Measurements from ENCODE around the gene CD4.

CD4 gene

GRCh38 chr12:6839482-6840201 is 50.3 kb downstream of the CD4 start:
- H3K27ac ChIP-seq, result no peak overlapping the region
- TF ChIP-seq ZFX (IDR thresholded peaks at IDR 0.05) (no peak), CTCF (conservative IDR thresholded peaks at IDR 0.05) (no peak)

GRCh38 chr12:6840330-6840729 is 51.0 kb downstream of the CD4 start:
- no peak overlapping the region for H3K27ac ChIP-seq
- TF ChIP-seq ZFX (IDR thresholded peaks at IDR 0.05) (no peak), CTCF (conservative IDR thresholded peaks at IDR 0.05) (no peak)

GRCh38 chr12:6840761-6841515 is 51.6 kb downstream of the CD4 start, which contains the start of gene GNB3:
TSS of gene GNB3 (plus strand) at chr12:6840925. CDS start at chr12:6841288, 363 bp downstream.
- H3K27ac ChIP-seq, result no peak within 1 kb of the TSS
- TF ChIP-seq ZFX (IDR thresholded peaks at IDR 0.05) (no peak), CTCF (conservative IDR thresholded peaks at IDR 0.05) (no peak)

- H3K27ac ChIP-seq, result no peak overlapping the region
- TF ChIP-seq ZFX (IDR thresholded peaks at IDR 0.05), result no peak
- TF ChIP-seq CTCF (conservative IDR thresholded peaks at IDR 0.05), result no peak
Observed at GRCh38 chr12:6842075-6842474, 52.7 kb downstream of the CD4 start.

GRCh38 chr12:6843118-6843902 is 54.0 kb downstream of the CD4 start:
- no peak overlapping the region for H3K27ac ChIP-seq
- no peak; the same call in 1 of the 2 replicates for TF ChIP-seq CTCF (conservative IDR thresholded peaks at IDR 0.05)
- no peak for TF ChIP-seq ZFX (IDR thresholded peaks at IDR 0.05)

- TF ChIP-seq ZFX (IDR thresholded peaks at IDR 0.05), result no peak
- TF ChIP-seq CTCF (conservative IDR thresholded peaks at IDR 0.05), result no peak
- H3K27ac ChIP-seq, result no peak overlapping the region
Observed at GRCh38 chr12:6845395-6845794, 56.1 kb downstream of the CD4 start.

Data from C4-2B (cell line).